ENCODE results near the gene IL4I1.

IL4I1 gene

DNA sequence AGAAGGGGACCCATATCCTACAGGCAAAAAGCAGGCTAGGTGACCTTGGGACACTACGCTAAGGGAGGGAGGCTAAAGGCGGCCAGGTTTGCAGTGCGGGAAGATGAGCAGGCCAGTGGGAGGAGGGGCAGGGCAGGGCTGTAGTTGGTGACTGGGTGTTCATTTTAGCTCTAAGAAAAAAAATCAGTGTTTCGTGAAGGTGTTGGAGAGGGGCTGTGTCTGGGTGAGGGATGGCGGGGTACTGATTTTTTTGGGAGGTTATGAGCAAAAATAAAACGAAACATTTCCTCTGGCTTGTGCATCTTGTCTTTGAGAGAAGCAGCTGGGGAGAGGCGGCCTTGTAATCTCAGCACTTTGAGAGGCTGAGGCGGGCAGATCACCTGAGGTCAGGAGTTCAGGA, 37.0 kb upstream of the IL4I1 start:
- DNase-seq (ENCODE audit: insufficient read length, low spot score), result no peak
- FAIRE-seq, result no peak
- TF ChIP-seq POU2F2 (IDR thresholded peaks at IDR 0.05; ENCODE audit: low read depth, low read length), result peak; percentile 9; the same call in 1 of the 2 replicates
- TF ChIP-seq TAF1 (IDR thresholded peaks at IDR 0.05; ENCODE audit: low read depth, low read length), result no peak
- peak; percentile 69 for TF ChIP-seq POLR2A (IDR thresholded peaks at IDR 0.05; ENCODE audit: low read depth, low read length)
- no peak; the same call in none of the 2 replicates for TF ChIP-seq POLR2AphosphoS5 (IDR thresholded peaks at IDR 0.05; ENCODE audit: low read depth, low read length)
- no peak for TF ChIP-seq SPI1 (IDR thresholded peaks at IDR 0.05; ENCODE audit: low read depth, low read length)
- no peak for TF ChIP-seq PAX5 (IDR thresholded peaks at IDR 0.05; ENCODE audit: insufficient read depth, low read length, severe bottlenecking)

DNA sequence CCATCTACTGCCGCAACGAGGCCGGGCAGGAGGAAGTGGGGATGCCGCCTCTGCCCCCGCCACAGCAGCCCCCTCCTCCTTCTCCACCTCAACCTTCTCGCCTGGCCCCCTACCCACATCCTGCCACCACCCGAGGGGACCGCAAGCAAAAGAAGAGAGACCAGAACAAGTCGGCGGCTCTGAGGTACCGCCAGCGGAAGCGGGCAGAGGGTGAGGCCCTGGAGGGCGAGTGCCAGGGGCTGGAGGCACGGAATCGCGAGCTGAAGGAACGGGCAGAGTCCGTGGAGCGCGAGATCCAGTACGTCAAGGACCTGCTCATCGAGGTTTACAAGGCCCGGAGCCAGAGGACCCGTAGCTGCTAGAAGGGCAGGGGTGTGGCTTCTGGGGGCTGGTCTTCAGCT, 36.0 kb upstream of the IL4I1 start:
- no peak; the same call in 1 of the 2 replicates for TF ChIP-seq POLR2A (IDR thresholded peaks at IDR 0.05; ENCODE audit: low read depth, low read length)
- TF ChIP-seq TAF1 (IDR thresholded peaks at IDR 0.05; ENCODE audit: low read depth, low read length), result no peak
- peak; percentile 39; the same call in 1 of the 2 replicates for TF ChIP-seq POLR2AphosphoS5 (IDR thresholded peaks at IDR 0.05; ENCODE audit: low read depth, low read length)
- TF ChIP-seq POU2F2 (IDR thresholded peaks at IDR 0.05; ENCODE audit: low read depth, low read length), result no peak
- no peak for FAIRE-seq

GRCh38 chr19:49932041-49932451, 35.4 kb upstream of the IL4I1 start:
- DNase-seq (ENCODE audit: insufficient read length, low spot score) (no peak), FAIRE-seq (no peak)
- peak; percentile 36; the same call in 1 of the 2 replicates for TF ChIP-seq POLR2AphosphoS5 (IDR thresholded peaks at IDR 0.05; ENCODE audit: low read depth, low read length)
- TF ChIP-seq POU2F2 (IDR thresholded peaks at IDR 0.05; ENCODE audit: low read depth, low read length), result no peak
- TF ChIP-seq POLR2A (IDR thresholded peaks at IDR 0.05; ENCODE audit: low read depth, low read length), result 0 out of 2 replicates have a peak, but pooled peaks have one; percentile 17
- TF ChIP-seq SPI1 (IDR thresholded peaks at IDR 0.05; ENCODE audit: low read depth, low read length), result no peak
- no peak for TF ChIP-seq TAF1 (IDR thresholded peaks at IDR 0.05; ENCODE audit: low read depth, low read length)
- no peak for TF ChIP-seq PAX5 (IDR thresholded peaks at IDR 0.05; ENCODE audit: insufficient read depth, low read length, severe bottlenecking)

More for the DNA sequence above, 36.0 kb upstream of the IL4I1 start:
- no peak for DNase-seq (ENCODE audit: insufficient read length, low spot score)

GRCh38 chr19:49931293-49932040, 34.8 kb upstream of the IL4I1 start:
- FAIRE-seq (no peak), DNase-seq (ENCODE audit: insufficient read length, low spot score) (no peak)
- TF ChIP-seq SPI1 (IDR thresholded peaks at IDR 0.05; ENCODE audit: low read depth, low read length) (no peak), PAX5 (IDR thresholded peaks at IDR 0.05; ENCODE audit: insufficient read depth, low read length, severe bottlenecking) (no peak), TAF1 (IDR thresholded peaks at IDR 0.05; ENCODE audit: low read depth, low read length) (no peak), POLR2AphosphoS5 (IDR thresholded peaks at IDR 0.05; ENCODE audit: low read depth, low read length) (0 out of 2 replicates have a peak, but pooled peaks have one; percentile 45), POLR2A (IDR thresholded peaks at IDR 0.05; ENCODE audit: low read depth, low read length) (no peak), POU2F2 (IDR thresholded peaks at IDR 0.05; ENCODE audit: low read depth, low read length) (no peak)

DNA sequence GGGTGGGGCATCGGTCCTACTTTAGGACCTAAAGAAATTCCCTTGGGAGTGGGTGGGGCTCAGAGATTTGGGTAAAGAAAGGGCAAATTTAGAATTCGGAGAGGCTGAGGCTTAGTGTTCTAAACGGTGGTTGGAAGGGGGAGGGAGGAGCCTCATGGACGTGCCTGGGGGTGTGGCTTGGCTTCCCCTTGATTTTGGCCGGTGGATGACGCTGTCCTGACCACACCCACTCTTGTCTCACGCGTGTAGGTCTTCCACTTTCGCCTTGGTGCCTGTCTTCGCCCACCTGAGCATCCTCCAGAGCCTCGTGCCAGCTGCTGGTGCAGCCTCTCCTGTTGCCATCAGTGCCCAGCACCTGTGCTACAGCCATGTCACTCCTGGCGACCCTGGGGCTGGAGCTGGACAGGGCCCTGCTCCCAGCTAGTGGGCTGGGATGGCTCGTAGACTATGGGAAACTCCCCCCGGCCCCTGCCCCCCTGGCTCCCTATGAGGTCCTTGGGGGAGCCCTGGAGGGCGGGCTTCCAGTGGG, 33.9 kb upstream of the IL4I1 start:
- DNase-seq (ENCODE audit: insufficient read length, low spot score), result no peak
- FAIRE-seq, result no peak
- no peak for TF ChIP-seq SPI1 (IDR thresholded peaks at IDR 0.05; ENCODE audit: low read depth, low read length)
- TF ChIP-seq POLR2AphosphoS5 (IDR thresholded peaks at IDR 0.05; ENCODE audit: low read depth, low read length), result no peak
- TF ChIP-seq POU2F2 (IDR thresholded peaks at IDR 0.05; ENCODE audit: low read depth, low read length), result no peak
- no peak for TF ChIP-seq POLR2A (IDR thresholded peaks at IDR 0.05; ENCODE audit: low read depth, low read length)
- no peak for TF ChIP-seq PAX5 (IDR thresholded peaks at IDR 0.05; ENCODE audit: insufficient read depth, low read length, severe bottlenecking)

DNA sequence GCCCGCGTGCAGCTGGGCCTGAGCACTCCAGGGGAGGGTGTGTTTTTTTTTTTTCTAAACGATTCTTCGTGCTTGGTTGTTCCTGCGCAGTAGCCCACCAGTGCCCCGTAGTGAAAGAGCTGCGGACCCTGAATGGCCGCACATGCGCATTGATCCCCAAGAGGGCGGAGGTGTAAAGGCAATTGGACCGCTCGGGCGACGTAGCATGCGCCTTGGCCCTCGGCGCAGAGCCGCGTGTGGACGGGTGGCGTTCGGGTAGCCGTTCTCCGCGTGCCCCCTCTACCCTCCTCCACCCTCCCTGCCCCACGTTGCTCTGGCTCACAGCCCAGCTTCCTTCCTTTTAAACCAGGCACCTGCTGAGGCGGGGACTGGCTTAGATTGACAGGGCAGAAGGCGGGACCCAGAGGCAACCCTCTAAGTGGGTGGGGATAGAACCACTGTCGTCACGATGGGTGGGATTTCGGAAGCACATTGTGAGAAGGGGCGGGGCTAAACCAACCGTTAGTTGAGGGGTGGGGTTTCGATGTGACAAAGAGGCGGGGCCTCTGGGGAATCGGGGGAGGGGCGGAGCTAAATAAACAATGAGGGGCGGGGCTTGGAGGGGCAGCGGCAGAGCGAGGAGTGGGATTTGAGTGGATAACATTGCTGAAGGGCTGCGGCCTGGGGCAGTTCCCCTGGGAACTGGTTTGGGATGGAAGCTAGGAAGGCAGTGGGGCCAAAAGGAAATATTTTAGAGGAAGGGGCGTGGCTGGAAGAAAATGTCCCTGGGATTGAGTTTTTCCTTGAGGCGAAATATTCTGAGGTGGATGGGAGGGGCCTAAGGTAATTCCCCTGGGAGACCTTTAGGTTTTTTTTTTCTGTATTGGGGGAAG, 33.2 kb upstream of the IL4I1 start:
- TF ChIP-seq POLR2A (IDR thresholded peaks at IDR 0.05; ENCODE audit: low read depth, low read length), result peak; percentile 98
- no peak for TF ChIP-seq SPI1 (IDR thresholded peaks at IDR 0.05; ENCODE audit: low read depth, low read length)
- TF ChIP-seq TAF1 (IDR thresholded peaks at IDR 0.05; ENCODE audit: low read depth, low read length), result peak; percentile 79
- no peak for TF ChIP-seq PAX5 (IDR thresholded peaks at IDR 0.05; ENCODE audit: insufficient read depth, low read length, severe bottlenecking)
- peak; percentile 93; the same call in 1 of the 2 replicates for TF ChIP-seq POU2F2 (IDR thresholded peaks at IDR 0.05; ENCODE audit: low read depth, low read length)
- TF ChIP-seq POLR2AphosphoS5 (IDR thresholded peaks at IDR 0.05; ENCODE audit: low read depth, low read length), result peak; percentile 98
- DNase-seq (ENCODE audit: insufficient read length, low spot score) (peak; percentile 87), FAIRE-seq (no peak)

DNA sequence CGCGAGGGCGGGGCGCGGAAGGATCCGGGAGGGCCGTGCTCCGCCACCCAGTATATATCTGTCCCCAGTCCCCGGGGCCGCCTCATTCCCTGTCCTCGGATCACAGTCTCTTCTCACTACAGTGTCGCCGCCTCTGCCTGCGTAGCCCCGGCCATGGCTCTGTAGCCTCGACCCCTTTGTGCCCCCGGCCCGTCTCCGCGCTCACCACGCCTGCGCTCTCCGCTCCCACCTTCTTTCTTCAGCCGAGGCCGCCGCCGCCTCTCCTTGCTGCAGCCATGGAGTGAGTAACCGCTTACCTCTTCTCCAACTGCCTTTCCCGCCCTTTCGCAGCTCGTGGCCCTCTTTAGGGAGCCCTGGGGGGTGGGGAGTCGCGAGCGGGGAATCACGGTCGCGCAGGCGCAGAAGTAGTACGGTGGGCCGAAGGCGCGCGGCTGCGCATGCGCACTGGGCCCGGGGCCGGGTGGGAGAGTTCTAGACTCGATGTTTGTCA, 32.5 kb upstream of the IL4I1 start, which contains the start of the genes ATF5 and NUP62:
Gene ATF5, plus strand, starts transcription at position 85 of the 490 bp plus-strand sequence. CDS start 1,646 bp downstream, outside the sequence.
Gene NUP62, minus strand, starts transcription at position 384 of the 490 bp plus-strand sequence. CDS start 19,697 bp downstream, outside the sequence.
- FAIRE-seq, result peak; percentile 99
- DNase-seq (ENCODE audit: insufficient read length, low spot score), result peak; percentile 97
- TF ChIP-seq TAF1 (IDR thresholded peaks at IDR 0.05; ENCODE audit: low read depth, low read length) (peak; percentile 83; the same call in 1 of the 2 replicates), PAX5 (IDR thresholded peaks at IDR 0.05; ENCODE audit: insufficient read depth, low read length, severe bottlenecking) (no peak), POLR2AphosphoS5 (IDR thresholded peaks at IDR 0.05; ENCODE audit: low read depth, low read length) (peak; percentile 85), POLR2A (IDR thresholded peaks at IDR 0.05; ENCODE audit: low read depth, low read length) (peak; percentile 87), POU2F2 (IDR thresholded peaks at IDR 0.05; ENCODE audit: low read depth, low read length) (0 out of 2 replicates have a peak, but pooled peaks have one; percentile 14), SPI1 (IDR thresholded peaks at IDR 0.05; ENCODE audit: low read depth, low read length) (no peak)

- FAIRE-seq (peak; percentile 40), DNase-seq (ENCODE audit: insufficient read length, low spot score) (no peak)
- TF ChIP-seq POLR2AphosphoS5 (IDR thresholded peaks at IDR 0.05; ENCODE audit: low read depth, low read length), result no peak
- TF ChIP-seq POU2F2 (IDR thresholded peaks at IDR 0.05; ENCODE audit: low read depth, low read length), result no peak
Observed at GRCh38 chr19:49927526-49928264, 31.0 kb upstream of the IL4I1 start.
